Stimulated activated CD4-positive, alpha-beta T cell treated with anti-CD3 and anti-CD28 coated beads, TNF-alpha, amount 100 ng/mL, for 1 hour (primary cell): ENCODE results near the gene BIRC3.
"Not testable (repeated sequence)": the region's sequence is repeated elsewhere in the genome, so short reads cannot be mapped to it uniquely, and the experiment has no call there.

ENCODE experiments used
- DNase-seq, 3 donors: peaks; one replicate each; pipeline ENCODE4 v3.0.0-alpha.2; 2020; ENCODE audit warnings: low read depth in 3 of 3, low spot score in 1 of 3

Gene BIRC3

GRCh38 chr11:102295045-102295444 lies 22.2 kb upstream of the BIRC3 start:
- no peak for DNase-seq

DNA sequence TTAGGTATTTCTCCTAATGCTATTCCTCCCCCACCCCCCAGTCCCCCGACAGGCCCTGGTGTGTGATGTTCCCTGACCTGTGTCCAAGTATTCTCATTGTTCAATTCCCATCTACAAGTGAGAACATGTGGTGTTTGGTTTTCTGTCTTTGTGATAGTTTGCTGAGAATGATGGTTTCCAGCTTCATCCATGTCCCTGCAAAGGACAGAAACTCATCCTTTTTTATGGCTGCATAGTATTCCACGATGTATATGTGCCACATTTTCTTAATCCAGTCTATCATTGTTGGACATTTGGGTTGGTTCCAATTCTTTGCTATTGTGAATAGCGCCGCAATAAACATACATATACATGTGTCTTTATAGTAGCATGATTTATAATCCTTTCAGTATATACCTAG lies 20.5 kb upstream of the BIRC3 start:
- DNase-seq, result not testable (repeated sequence)

DNA sequence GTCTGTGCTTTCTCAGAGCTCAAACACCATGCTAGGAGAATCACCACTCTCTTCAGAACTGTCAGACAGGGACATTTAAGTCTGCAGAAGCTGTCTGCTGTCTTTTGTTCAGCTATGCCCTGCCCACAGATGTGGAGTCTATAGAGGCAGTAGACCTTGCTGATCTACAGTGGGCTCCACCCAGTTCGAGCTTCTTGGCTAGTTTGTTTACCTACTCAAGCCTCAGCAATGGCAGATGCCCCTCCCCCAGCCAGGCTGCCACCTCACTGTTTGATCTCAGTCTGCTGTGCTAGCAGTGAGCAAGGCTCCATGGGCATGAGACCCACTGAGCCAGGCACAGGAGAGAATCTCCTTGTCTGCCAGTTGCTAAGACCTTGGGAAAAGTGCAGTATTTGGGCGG lies 16.4 kb upstream of the BIRC3 start:
- DNase-seq, result peak in 2 of 3 donors; percentile 38 to 55

DNA sequence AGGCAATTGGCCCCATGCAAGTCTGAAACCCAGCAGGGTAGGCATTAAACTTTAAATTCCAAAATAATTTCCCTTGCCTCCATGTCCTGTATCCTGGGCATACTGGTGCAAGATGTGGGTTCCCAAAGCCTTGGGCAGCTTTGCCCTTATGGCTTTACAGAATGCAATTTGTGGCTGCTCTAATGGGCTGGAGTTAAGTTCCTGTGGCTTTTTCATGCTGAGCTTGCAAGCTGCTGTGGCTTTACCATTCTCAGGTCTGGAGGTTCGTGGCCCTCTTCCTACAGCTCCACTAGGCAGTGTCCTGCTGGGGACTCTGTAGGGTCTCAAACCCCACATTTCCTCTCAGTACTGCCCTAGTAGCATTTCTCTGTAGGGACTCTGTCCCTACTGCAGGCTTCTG lies 15.0 kb upstream of the BIRC3 start:
- no peak for DNase-seq

DNA sequence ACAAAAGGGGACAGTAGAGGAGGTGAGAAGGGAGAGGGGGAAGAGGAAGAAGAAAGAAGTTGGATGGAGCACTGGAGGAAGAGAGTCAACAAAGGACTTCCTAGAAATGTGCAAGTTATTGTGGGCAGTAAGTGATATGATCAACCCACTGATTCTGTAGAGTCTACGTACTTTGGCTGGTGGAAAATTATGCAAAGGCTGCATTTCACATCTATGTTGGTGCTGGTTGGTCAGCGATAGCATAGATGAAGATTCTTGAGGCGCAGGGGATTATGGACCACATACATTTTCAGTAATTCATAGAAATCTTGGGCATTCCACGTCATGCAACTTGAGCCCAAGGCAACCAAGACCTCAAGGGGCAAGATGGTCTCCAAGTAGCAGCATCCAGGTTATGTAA lies 12.6 kb upstream of the BIRC3 start:
- no peak for DNase-seq

GRCh38 chr11:102305352-102306047 lies 11.8 kb upstream of the BIRC3 start:
- DNase-seq, result no peak

- DNase-seq, result no peak
Measured at GRCh38 chr11:102306048-102306597, 11.2 kb upstream of the BIRC3 start.

DNA sequence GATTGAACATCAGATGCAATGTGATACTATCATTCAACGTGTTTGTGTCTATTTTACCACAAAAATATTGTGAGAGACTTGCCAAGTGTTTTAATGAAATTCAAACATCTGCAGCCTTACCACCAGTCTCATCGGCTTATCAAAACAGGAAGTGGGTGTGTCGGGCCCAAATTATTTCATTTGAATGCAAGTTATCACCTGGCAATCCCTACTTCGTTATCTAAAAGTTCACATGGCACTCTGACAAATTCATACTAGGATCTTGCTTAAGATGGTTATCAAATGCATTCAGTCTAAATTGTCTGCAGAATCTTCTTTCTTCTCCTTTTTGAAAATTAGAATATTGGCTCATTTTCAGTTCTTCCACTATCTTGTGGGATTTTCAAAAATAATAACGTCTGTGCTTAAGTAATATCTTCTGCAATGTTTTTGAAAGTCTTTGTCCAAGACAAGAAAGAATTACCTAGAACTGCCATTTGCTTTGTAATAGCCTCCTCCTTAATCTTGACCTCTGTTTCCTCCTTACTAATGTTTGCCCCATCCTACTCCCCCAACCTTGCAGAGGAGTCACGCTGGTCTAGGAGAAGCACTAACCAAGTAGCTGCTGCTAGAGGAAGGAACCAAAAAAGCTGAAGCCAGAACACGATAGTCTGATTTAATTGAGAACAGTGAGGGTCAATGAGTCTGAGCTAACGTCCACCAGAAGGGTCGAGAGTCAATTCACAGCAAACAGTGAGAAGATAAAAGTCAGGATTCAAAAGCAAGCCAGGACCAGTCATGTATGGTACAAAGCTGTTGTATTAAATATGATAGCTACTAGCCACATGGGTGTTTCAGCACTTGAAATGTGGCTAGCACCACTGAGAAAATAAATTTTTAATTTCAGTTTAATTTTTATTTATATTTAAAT lies 10.2 kb upstream of the BIRC3 start:
- no peak for DNase-seq

GRCh38 chr11:102307727-102308038 lies 9.6 kb upstream of the BIRC3 start:
- DNase-seq, result no peak

DNA sequence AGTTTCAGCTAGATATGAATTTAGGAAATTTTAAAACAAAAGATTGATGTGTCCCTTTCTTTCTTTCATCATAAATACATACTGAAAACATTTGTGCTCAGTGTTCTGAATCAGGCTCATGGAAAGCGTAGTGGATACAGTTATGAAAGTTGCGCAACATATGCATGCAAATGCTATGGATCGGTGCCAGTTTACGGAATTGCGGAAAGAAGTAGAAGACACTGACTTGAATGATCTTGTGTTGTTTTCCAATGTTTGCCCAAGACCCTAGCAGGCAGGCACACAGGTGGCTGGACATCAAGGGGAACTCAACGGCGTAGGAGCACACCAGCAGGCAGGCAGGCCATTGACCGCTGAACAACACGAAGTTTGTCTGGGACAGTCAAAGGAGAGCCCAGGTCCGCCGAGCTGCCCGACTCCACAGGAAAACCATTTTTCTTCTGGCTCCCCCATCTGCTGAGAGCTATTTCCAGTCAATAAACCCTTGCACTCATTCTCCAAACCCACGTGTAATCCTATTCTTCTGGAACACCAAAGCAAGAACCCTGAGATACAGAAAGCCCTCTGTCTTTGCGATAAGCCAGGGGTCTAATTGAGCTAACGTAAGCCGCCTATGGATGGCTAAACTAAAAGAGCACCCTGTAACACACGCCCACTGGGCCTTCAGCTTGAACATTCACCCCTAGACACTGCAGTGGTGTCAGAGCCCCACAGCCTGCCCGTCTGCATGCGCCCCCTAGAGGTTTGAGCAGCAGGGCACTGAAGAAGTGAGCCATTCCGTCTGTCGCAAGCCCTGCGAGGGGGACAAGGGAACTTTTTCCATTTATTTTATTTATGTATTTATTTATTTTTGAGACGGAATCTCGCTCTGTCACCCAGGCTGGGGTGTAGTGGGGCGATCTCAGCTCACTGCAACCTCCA lies 7.4 kb upstream of the BIRC3 start:
- no peak for DNase-seq

GRCh38 chr11:102312667-102313066 lies 4.6 kb upstream of the BIRC3 start:
- no peak for DNase-seq

DNA sequence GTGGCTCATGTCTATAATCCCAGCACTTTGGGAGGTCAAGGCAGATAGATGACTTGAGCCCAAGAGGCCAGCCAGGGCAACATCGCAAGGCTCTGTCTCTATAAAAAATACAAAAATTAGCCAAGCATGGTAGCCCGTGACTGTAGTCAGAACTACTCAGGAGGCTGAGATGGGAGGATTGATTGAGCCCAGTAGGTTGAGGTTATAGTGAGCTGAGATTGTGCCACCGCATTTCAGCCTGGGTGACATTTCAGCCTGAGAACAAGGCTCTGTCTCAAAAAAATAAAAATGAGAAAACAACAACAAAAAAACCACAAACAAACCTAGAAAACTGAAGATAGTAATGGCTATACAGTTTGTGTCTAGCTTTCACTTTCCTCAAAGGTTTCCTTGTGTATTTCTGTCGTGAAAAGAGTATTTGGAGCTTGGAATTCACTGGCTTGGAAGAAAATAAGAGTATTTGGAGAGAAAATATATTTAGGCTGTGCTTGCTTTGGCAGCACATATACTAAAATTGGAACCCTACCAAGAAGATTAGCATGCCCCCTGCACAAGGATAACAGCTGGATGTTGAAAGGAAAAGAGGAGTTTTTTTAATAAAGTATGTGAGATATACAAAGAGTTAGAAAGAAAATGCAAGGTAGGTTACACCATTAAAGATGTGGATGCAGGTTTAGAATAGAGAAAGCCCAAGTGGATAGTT lies 3.9 kb upstream of the BIRC3 start:
- no peak for DNase-seq

- no peak for DNase-seq
Measured at GRCh38 chr11:102314784-102315183, 2.5 kb upstream of the BIRC3 start.

GRCh38 chr11:102316346-102316904 lies 859 bp upstream of the BIRC3 start:
- no peak for DNase-seq

DNA sequence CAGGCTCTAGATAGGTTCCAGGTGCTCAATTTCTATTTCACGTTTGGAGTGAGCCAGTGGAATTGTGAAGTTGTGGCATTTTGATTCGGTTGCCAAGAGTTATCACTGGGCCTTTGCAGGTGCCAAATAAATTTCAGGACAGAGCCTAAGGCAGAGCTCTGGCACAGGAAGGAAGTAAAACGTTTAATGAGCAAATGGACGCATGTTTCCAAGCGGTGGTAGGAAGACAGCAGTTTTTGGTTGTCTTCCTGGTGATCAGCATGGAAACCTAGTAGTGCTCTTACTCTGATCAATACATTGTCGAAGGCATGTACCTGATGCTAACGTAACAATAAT lies 452 bp downstream of the BIRC3 start:
- DNase-seq, result no peak

DNA sequence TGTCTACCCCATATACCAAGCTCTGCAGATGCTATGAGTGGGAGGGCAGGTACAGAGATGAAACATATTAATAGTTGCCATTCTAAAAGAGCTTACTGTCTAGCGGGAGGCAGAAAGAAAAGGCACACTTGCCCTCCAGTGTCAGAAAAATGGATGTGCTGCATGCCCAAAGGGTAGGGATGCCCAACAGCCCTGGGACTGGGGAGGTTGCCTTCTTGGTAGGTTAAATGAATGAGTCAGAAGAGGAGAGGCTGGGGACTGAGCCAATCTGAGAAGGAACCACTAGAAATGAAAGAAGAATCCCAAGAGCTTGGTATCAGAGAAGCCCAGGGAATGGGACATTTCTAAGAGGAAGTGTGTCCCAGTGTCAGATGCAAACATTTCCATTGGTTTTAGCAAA lies 1.2 kb downstream of the BIRC3 start:
- DNase-seq, result no peak

GRCh38 chr11:102319544-102319943 lies 2.3 kb downstream of the BIRC3 start:
- DNase-seq, result no peak

GRCh38 chr11:102320188-102320587 lies 2.9 kb downstream of the BIRC3 start:
- DNase-seq, result no peak

DNA sequence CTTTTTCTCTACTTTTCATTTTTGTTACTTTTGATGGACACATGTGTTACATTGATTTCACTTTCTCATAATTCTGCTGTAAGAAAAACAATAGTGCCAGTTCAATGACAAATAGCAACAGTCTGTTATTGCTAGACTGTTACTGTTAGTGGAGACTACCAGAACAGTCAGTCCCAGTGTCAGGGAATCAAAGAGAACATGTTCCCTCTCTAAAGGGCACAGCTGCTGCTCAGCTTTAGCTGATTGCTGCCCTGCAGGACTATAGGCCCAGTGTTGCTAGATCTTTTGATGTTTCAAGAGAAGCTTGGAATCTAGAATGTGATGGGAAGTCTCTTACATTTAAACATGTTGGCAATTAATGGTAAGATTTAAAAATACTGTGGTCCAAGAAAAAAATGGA lies 3.4 kb downstream of the BIRC3 start:
- DNase-seq, result no peak

GRCh38 chr11:102322560-102322959 lies 5.3 kb downstream of the BIRC3 start:
- no peak for DNase-seq
